Brain microvascular endothelial cell (primary cell): Measurements from ENCODE around the gene GFPT2.

ENCODE experiments used
- DNase-seq: peaks from one replicate; pipeline ENCODE4 v3.0.0-alpha.2; 2020
- H3K27ac ChIP-seq: fragments of 250-450 bp; sonication (Bioruptor Pico); 2 replicates; pipeline ENCODE4 v1.5.1; 2020; ENCODE audit warnings: mild to moderate bottlenecking, moderate library complexity
- H3K27me3 ChIP-seq: fragments of 250-450 bp; sonication (Bioruptor Pico); replicated peaks from 2 replicates; pipeline ENCODE4 v1.5.1; 2020; ENCODE audit warnings: mild to moderate bottlenecking
- H3K36me3 ChIP-seq: fragments of 250-450 bp; sonication (Bioruptor Pico); replicated peaks from 2 replicates; pipeline ENCODE4 v1.5.1; 2020; ENCODE audit warnings: mild to moderate bottlenecking
- H3K4me3 ChIP-seq: 2 replicates; pipeline ENCODE4 v1.5.1; 2011; ENCODE audit warnings: low read depth, mild to moderate bottlenecking, control low read depth, low read length, moderate library complexity
- CTCF ChIP-seq: IDR thresholded peaks from 2 replicates; pipeline ENCODE4 v1.5.1; 2011; ENCODE audit warnings: low read depth, mild to moderate bottlenecking, moderate library complexity, low read length, control low read depth, inconsistent platforms; ENCODE audit errors: missing control alignments
- in situ Hi-C: cut with HindIII; loops from 2 replicates; pipeline ENCODE4 v1.10.0; 2017; ENCODE audit warnings: low sequenced_read_pairs, low pct_ligation_motif_present

The GFPT2 gene

GRCh38 chr5:180323941-180324600 is 29.1 kb downstream of the GFPT2 start:
- DNase-seq: peak; percentile 87
- no peak for TF ChIP-seq CTCF
- in situ Hi-C loops: no loop called here
- H3K27me3 ChIP-seq: no peaks in the 10 kb centered on the region
- H3K4me3 ChIP-seq: no peak overlapping the region
- H3K27ac ChIP-seq: peak overlapping the region; percentile 4
- H3K36me3 ChIP-seq: peaks cover 55% of the 10 kb centered on the region

- Histone ChIP-seq H3K4me3 (no peak overlapping the region), H3K27ac (no peak overlapping the region), H3K36me3 (peaks cover 54% of the 10 kb centered on the region), H3K27me3 (no peaks in the 10 kb centered on the region)
- no peak for TF ChIP-seq CTCF
- no peak for DNase-seq
- in situ Hi-C loops: no loop called here
Observed at GRCh38 chr5:180323160-180323559, 30.0 kb downstream of the GFPT2 start.

GRCh38 chr5:180318456-180319089 is 34.6 kb downstream of the GFPT2 start:
- H3K4me3 ChIP-seq: no peak overlapping the region
- H3K27me3 ChIP-seq: no peaks in the 10 kb centered on the region
- TF ChIP-seq CTCF: no peak
- peaks cover 60% of the 10 kb centered on the region for H3K36me3 ChIP-seq
- DNase-seq: no peak
- in situ Hi-C loops: no loop called here
- no peak overlapping the region for H3K27ac ChIP-seq

- H3K27me3 ChIP-seq: no peaks in the 10 kb centered on the region
- H3K27ac ChIP-seq: no peak overlapping the region
- TF ChIP-seq CTCF: no peak
- no peak for DNase-seq
- in situ Hi-C loops: no loop called here
- H3K36me3 ChIP-seq: peaks cover 57% of the 10 kb centered on the region
- H3K4me3 ChIP-seq: no peak overlapping the region
Observed at GRCh38 chr5:180316586-180316985, 36.5 kb downstream of the GFPT2 start.

GRCh38 chr5:180315762-180316212 is 37.3 kb downstream of the GFPT2 start:
- in situ Hi-C loops: no loop called here
- H3K36me3 ChIP-seq: peaks cover 54% of the 10 kb centered on the region
- no peak overlapping the region for H3K27ac ChIP-seq
- no peak overlapping the region for H3K4me3 ChIP-seq
- H3K27me3 ChIP-seq: no peaks in the 10 kb centered on the region
- DNase-seq: peak; percentile 28
- peak; percentile 99 for TF ChIP-seq CTCF
